Vagina (tissue), 2 donors: ENCODE measurements around the gene KCND2. TPM values are rescaled to one million over a fixed set of nuclear protein-coding genes. Genes with fewer than 3 reads are reported as not detected.

Experiments used
- DNase-seq, 2 donors: peaks; one replicate each; pipeline ENCODE4 v3.0.0-alpha.2; 2017; ENCODE audit errors: extremely low spot score in 2 of 2
- H3K27ac ChIP-seq: fragments of 200-600 bp; sonication (generic); one replicate; pipeline ENCODE4 v1.5.1; 2019
- H3K27me3 ChIP-seq: fragments of 200-600 bp; sonication (generic); one replicate; pipeline ENCODE4 v1.5.1; 2019
- H3K36me3 ChIP-seq, 2 donors: fragments of 200-600 bp; sonication (generic); one replicate each; pipeline ENCODE4 v1.5.1; 2017 to 2019
- H3K4me1 ChIP-seq: fragments of 200-600 bp; sonication (generic); one replicate; pipeline ENCODE4 v1.5.1; 2019
- H3K4me3 ChIP-seq, 2 donors: fragments of 200-600 bp; sonication (generic); 1 replicate in 1 of 2; 2 replicates in 1 of 2; pipeline ENCODE4 v1.5.1; 2016 to 2019
- H3K9me3 ChIP-seq: fragments of 200-600 bp; sonication (generic); one replicate; pipeline ENCODE4 v1.5.1; 2019
- POLR2A ChIP-seq, 2 donors: fragments of 450-650 bp; IDR thresholded peaks; one replicate each; pipeline ENCODE4 v1.6.1; 2017; ENCODE audit warnings: antibody characterized with exemption in 2 of 2, mild to moderate bottlenecking in 2 of 2, moderate library complexity in 2 of 2
- POLR2AphosphoS5 ChIP-seq, 2 donors: sonication (generic); formaldehyde crosslinking; IDR thresholded peaks; one replicate each; pipeline ENCODE4 v1.9.0; 2017; ENCODE audit warnings: antibody characterized with exemption in 2 of 2, mild to moderate bottlenecking in 2 of 2, low read depth in 1 of 2; ENCODE audit not compliant: insufficient read depth in 1 of 2
- intact Hi-C: fragments of 100-400 bp; cut with DNase I; formaldehyde crosslinking; loops from one replicate; pipeline ENCODE4 v1.15.1; 2023
- total RNA-seq: library from RNA; depleted of rRNA; stranded (reverse); fragments of >200 nt; gene quantifications from one replicate; pipeline ENCODE4 v1.2.3, GENCODE V29; 2016
- TF ChIP-seq, protein P1 (sequence below), 3 experiments: fragments of 450-650 bp in 2 of 3; fragments of 200-600 bp in 1 of 3; sonication (generic) in 1 of 3; IDR thresholded peaks; one replicate each; pipeline ENCODE4 v1.5.1; 2017 to 2019; ENCODE audit warnings: antibody characterized with exemption in 3 of 3, mild to moderate bottlenecking in 2 of 3, moderate library complexity in 2 of 3

The KCND2 gene
- total RNA-seq, 1 donor from 2014 or later = 3.7 TPM

DNA sequence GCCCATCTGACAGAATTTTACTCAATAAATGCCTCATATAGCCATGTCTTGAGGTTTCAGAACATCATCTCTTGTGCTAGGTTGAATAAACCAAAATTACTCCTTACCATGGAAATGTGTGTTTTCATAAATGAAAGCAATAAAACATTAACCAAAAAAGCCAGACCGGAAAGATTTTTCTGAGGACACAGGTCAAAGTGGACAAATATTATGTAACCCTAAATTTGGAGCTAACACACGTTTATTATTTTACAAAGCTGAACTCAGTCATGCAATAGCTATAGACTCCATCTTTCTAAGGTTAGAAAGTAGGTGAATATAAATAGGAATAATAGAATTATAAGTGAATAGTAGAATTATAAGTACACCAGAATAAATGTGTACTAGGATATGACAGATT lies 315.9 kb downstream of the KCND2 start:
- no peaks in the 10 kb centered on the region for H3K27me3 ChIP-seq
- DNase-seq = no peak
- H3K36me3 ChIP-seq = no peaks in the 10 kb centered on the region
- H3K4me3 ChIP-seq = no peak overlapping the region
- H3K27ac ChIP-seq = no peak overlapping the region
- H3K9me3 ChIP-seq = no peaks in the 10 kb centered on the region
- no peaks in the 10 kb centered on the region for H3K4me1 ChIP-seq
- intact Hi-C loops = no loop called here
- TF ChIP-seq POLR2AphosphoS5 (IDR thresholded peaks at IDR 0.05; ENCODE audit: insufficient read depth in 1 of 2, low read depth in 1 of 2) = no peak
- TF ChIP-seq, protein P1, sequence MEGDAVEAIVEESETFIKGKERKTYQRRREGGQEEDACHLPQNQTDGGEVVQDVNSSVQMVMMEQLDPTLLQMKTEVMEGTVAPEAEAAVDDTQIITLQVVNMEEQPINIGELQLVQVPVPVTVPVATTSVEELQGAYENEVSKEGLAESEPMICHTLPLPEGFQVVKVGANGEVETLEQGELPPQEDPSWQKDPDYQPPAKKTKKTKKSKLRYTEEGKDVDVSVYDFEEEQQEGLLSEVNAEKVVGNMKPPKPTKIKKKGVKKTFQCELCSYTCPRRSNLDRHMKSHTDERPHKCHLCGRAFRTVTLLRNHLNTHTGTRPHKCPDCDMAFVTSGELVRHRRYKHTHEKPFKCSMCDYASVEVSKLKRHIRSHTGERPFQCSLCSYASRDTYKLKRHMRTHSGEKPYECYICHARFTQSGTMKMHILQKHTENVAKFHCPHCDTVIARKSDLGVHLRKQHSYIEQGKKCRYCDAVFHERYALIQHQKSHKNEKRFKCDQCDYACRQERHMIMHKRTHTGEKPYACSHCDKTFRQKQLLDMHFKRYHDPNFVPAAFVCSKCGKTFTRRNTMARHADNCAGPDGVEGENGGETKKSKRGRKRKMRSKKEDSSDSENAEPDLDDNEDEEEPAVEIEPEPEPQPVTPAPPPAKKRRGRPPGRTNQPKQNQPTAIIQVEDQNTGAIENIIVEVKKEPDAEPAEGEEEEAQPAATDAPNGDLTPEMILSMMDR (IDR thresholded peaks at IDR 0.05) = no peak
- no peak for TF ChIP-seq POLR2A (IDR thresholded peaks at IDR 0.05)

DNA sequence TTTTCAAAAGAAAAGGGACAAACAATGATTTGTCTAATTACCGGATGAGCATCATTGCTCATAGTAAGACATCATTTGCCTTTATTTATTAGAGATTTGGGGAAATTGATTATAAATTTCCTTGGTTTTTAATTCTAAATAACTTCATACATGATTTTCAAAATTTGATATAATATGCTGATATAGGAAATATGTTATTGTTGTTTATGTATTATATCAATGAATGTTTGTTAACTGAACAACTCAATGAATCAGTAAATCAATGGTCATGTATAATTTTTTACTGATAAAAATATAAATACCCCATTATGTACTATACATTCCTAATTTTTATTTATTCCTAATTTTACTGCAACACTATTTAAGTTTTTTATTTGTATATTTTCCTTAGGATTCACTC lies 327.6 kb downstream of the KCND2 start:
- no peak for TF ChIP-seq POLR2A (IDR thresholded peaks at IDR 0.05)
- TF ChIP-seq, protein P1 (IDR thresholded peaks at IDR 0.05) = no peak
- TF ChIP-seq POLR2AphosphoS5 (IDR thresholded peaks at IDR 0.05; ENCODE audit: insufficient read depth in 1 of 2, low read depth in 1 of 2) = no peak
- H3K27ac ChIP-seq = no peak overlapping the region
- no peak overlapping the region for H3K4me3 ChIP-seq
- intact Hi-C loops = no loop called here
- H3K4me1 ChIP-seq = no peaks in the 10 kb centered on the region
- DNase-seq = no peak
- H3K36me3 ChIP-seq = no peaks in the 10 kb centered on the region
- no peaks in the 10 kb centered on the region for H3K27me3 ChIP-seq
- no peaks in the 10 kb centered on the region for H3K9me3 ChIP-seq

DNA sequence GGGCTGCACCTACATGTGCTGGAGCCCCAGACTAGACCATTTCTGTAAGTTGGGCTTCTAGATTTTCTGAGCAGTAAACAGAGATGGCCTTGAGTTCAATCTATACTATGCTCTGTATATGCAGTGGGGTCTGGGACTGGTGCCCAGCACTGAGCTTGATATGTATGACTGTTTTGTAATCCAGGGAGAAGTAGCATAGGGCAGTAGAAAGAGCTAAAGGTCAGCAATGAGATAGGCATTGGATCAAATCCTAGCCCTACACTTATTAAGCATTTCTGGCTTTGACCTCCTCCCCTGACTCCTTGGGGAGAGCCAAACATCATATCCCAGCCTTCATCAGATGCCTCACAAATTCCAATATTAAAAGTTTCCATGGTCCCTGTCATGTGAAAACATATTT lies 330.4 kb downstream of the KCND2 start:
- intact Hi-C loops = no loop called here
- TF ChIP-seq POLR2A (IDR thresholded peaks at IDR 0.05) = no peak
- no peak for TF ChIP-seq POLR2AphosphoS5 (IDR thresholded peaks at IDR 0.05; ENCODE audit: insufficient read depth in 1 of 2, low read depth in 1 of 2)
- TF ChIP-seq, protein P1 (IDR thresholded peaks at IDR 0.05) = no peak
- Histone ChIP-seq H3K27ac (no peak overlapping the region), H3K4me1 (no peaks in the 10 kb centered on the region), H3K27me3 (no peaks in the 10 kb centered on the region), H3K4me3 (no peak overlapping the region), H3K9me3 (no peaks in the 10 kb centered on the region), H3K36me3 (no peaks in the 10 kb centered on the region)
- no peak for DNase-seq

DNA sequence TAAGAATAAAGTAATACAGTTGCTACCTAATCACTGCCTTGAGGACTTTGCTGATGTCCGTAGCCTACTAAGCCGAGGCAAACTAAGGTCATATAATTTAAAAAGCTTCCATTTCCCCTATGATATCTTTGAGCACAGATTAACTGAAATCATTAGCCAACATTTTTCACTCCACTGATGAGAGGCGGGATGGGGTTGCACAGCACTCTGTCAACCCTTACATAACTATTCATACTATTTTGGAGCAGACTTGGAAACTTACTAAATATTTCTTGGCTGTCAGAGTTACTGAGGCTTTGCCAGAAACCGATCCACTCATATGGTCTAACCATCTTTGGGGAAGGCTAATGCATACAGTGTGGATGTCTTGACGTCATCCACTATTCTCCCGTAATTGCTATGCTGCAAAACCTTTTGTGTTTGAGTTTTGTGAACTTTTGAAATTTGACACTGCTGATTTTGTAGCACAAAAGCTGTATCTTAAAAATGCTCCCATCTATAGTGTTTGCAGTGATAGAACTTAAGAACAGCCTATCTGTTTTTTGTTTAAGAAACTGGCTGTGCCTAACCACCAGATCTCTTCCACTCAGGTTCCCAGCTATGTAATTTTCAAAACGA lies 336.3 kb downstream of the KCND2 start:
- no peaks in the 10 kb centered on the region for H3K27me3 ChIP-seq
- TF ChIP-seq POLR2A (IDR thresholded peaks at IDR 0.05) = no peak
- no peak for TF ChIP-seq POLR2AphosphoS5 (IDR thresholded peaks at IDR 0.05; ENCODE audit: insufficient read depth in 1 of 2, low read depth in 1 of 2)
- TF ChIP-seq, protein P1 (IDR thresholded peaks at IDR 0.05) = no peak
- no peaks in the 10 kb centered on the region for H3K9me3 ChIP-seq
- no peak overlapping the region for H3K27ac ChIP-seq
- H3K36me3 ChIP-seq = no peaks in the 10 kb centered on the region
- intact Hi-C loops = no loop called here
- H3K4me1 ChIP-seq = no peaks in the 10 kb centered on the region
- no peak overlapping the region for H3K4me3 ChIP-seq
- no peak for DNase-seq

DNA sequence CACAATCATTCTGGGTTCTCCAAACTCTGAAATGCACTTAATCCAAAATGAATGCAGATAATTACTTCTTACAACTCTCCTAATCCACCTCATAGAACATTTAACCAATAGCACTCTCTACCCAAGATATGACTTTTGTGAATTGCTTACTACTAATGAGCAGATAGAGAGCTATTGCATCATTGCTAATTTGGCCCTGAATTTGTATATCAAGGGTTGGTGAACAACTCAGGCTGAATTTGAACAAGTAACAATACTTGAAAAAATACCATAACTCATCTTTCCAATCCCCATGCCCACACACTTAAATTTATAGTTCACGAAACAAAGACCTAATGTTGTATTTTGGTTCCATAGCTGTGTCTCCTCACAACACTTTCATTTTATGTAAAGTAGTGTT lies 339.0 kb downstream of the KCND2 start:
- DNase-seq = no peak
- H3K27me3 ChIP-seq = no peaks in the 10 kb centered on the region
- H3K27ac ChIP-seq = no peak overlapping the region
- no peaks in the 10 kb centered on the region for H3K36me3 ChIP-seq
- no peaks in the 10 kb centered on the region for H3K9me3 ChIP-seq
- intact Hi-C loops = no loop called here
- no peaks in the 10 kb centered on the region for H3K4me1 ChIP-seq
- H3K4me3 ChIP-seq = no peak overlapping the region
- TF ChIP-seq POLR2AphosphoS5 (IDR thresholded peaks at IDR 0.05; ENCODE audit: insufficient read depth in 1 of 2, low read depth in 1 of 2) (no peak), POLR2A (IDR thresholded peaks at IDR 0.05) (no peak)
- TF ChIP-seq, protein P1 (IDR thresholded peaks at IDR 0.05) = no peak
